T-helper 9 cell (primary cell): ENCODE results near the gene NRN1.

Source experiments
- DNase-seq: peaks from one replicate; pipeline ENCODE4 v3.0.0-alpha.2; 2020

NRN1 gene

DNA sequence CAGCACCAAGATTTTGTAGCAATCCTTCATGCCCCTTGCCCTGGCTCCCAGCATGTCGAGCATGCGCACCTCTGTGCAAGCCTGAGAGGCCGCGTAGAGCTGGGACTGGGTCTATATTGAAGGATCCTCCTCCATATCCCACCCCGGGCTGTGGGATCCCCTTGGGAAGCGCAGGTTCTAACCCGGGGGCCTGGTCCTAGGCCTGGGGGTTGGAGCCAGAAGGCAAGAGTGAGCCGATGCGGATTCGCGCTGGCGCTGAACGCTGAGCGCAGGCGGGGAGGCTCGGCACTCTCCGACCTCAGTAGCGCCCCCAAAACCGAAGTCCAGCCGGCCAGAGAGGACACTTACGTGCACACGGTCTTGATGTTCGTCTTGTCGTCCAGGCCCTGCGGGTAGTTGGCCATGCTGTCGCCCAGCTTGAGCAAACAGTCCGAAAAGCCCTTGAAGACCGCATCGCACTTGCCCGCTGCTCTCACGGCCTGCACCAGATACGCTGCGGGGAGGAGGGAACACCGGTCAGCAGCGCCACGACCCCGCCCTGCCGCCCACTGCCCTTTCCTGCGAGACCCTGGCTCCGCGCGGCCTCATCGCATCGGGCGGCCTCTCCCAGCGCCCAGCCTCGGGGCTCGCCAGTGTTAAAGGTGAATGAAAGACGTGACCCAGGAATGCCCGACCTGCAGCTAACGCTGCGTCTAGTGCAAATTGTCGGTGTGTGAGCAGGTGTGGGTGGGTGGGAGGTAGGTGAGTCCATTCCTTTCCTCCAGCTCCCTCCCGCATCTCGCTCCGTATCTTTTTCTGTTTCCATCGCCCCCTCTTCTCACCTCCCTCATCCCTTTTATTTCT is 4.5 kb downstream of the NRN1 start:
- no peak for DNase-seq

DNA sequence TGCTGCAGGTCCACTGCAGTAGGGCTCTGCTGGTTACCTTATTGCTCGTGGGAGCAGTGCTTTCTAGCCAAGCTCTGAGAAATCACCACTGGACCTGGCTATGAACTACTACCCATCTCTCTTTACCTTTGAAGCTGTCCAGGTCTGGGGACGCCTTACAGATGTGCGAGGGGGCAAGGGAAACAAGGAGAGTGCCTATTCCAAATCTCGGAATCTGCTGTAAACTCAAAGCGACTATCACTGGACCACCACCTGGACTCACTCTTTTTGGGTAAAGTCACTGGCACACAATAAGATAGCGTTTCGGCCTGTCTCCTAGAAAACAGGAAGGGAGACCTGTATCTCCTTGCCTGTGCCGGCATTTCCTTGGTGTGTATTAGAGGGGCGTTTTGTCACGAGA is 5.3 kb downstream of the NRN1 start:
- no peak for DNase-seq

- DNase-seq, result no peak
Measured at GRCh38 chr6:5999688-6000608, 6.8 kb downstream of the NRN1 start.

GRCh38 chr6:5998711-5999687 is 7.7 kb downstream of the NRN1 start:
- no peak for DNase-seq

GRCh38 chr6:5998236-5998635 is 8.5 kb downstream of the NRN1 start:
- DNase-seq, result no peak

DNA sequence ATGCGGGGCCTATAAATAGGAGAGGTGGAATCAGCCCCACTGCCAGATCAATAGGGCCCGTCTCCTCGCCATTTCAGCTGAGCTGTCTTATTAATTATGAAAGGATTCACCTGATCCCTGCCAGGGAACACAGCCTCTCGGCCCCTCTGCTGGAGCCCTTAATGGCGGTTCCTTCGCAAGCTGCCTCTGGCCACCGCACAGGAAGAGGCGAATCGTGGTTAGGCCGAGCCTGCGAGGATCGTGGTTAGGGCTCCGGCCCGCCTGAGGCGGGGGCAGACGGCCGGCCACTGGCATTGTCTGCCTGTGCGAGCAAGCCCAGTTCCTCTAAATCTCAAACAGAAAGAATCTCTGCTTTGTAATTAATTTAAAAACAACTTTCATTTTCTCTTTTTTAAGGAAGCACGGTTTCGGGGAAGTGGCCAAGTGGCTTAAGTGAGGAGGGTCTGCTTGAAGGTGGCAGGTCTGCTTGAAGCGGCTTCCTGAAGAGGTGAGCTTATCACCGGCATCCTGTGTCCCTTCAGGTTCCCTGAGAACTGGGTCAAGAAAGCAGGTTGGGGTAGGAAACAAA is 9.2 kb downstream of the NRN1 start:
- DNase-seq, result no peak

DNA sequence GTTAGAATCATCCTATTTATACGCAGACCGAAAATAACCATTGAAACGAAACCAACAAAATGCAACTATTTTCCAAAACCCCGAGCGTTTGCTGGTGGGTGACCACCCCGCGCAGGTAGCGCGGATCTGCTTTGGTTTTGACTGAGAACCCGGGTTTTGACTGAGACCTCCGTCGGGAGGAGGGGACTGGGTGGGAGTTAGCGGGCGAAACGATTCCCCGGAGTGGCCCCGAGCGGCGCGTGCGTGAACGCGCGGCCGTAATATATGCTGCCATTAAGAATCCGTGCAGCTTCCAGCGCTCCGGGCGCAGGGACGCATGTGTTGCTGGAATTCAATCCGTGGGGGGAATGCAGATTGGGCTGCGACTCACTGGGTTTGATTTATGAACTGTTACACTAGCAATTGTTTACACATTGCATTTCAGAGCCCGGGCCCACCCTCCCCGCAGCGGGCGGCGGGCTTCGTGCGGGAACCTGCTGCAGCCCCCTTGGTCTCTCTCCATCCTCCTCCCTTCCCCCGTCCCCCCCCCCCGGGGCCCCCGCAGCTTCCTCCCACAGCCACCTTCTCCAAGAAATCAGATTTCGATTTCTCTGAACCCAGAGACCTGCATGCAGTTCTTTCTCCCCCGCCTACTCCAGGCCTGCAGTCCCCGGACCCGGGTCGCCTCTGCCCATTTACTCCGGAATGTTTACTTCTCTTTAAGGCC is 9.9 kb downstream of the NRN1 start:
- no peak for DNase-seq

- no peak for DNase-seq
Measured at GRCh38 chr6:5995949-5996713, 10.6 kb downstream of the NRN1 start.

- DNase-seq, result no peak
Measured at GRCh38 chr6:5995658-5995948, 11.1 kb downstream of the NRN1 start.

GRCh38 chr6:5994999-5995657 is 11.6 kb downstream of the NRN1 start:
- DNase-seq, result no peak

- DNase-seq, result no peak
Measured at GRCh38 chr6:5994234-5994998, 12.3 kb downstream of the NRN1 start.

DNA sequence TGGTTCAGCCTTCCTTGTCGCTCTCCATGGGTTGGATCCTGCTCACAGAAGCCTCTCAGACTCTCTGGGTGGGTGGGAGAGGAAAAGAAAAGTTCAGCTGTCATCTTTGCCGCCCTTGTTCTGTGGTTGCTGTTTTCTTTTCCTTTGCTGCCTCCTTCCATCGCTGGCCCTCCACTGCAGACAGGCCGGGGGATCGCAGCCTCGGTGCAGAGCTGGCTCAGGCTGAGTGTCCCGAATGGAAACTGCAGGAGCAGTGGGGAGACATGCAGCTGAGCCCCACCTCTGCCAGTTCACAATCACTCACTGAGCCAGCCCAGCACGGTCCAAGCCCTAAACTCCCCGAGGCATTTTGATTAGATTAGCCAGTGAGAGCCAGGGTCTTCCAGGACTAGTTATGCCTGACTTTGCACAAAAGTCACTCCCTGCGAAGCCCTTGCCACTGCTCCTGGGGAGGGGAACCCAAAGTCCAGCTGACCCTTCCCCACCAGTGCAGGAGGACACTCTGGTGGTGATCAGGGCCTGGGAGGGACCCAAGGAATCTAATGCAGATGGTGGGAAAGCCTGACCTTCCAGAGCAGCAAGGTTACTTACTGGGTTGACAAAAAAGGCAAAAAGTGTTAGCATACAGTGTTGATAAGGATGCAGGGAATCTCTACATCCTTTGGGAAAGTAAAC is 14.0 kb downstream of the NRN1 start:
- no peak for DNase-seq

DNA sequence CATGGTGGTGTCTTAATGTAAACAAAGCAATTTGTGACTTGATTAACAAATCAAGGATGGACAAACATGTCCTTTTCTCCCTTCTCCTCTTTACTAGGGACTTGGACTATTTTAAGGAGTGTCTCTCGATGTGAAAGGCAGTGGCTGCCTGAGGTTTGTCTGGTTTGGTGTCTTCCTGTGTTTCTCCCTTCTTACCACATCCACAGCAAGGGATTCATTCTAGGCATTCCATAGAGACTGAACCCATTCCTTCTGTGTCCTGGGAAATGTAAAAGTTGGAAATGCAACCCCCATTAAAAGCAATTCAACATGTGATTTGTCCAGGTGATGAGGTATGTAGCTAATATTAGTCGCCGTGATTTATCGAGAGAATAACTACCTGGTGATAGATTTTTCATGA is 15.9 kb downstream of the NRN1 start:
- no peak for DNase-seq

DNA sequence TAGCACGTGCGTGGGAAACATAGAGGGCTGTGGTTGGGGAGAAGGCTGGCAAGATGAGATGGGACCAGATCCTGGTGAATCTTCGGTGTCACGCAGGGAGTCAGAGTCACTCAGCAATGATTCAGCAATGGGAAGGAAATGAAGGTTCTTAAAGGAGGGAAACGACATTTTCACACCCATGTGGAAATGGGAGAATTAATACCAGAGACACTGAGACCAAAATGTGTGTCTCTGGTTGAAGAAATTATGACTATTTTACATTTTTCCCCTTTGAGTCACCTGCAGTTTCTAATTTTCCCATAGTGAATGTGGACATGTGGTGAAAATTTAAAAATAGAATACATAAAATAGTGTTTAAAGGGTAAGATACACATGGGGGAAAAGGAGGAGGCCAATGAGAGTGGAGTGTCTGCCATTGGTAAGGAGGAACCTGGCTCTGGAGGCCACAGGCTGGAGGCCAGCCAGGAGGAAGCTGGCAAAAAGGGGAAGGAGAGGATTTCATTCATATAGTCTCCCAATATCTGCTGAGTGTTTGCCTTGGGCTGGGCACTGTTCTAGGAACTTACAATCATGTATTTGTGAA is 17.5 kb downstream of the NRN1 start:
- no peak for DNase-seq

GRCh38 chr6:5986861-5987260 is 19.9 kb downstream of the NRN1 start:
- DNase-seq, result no peak

DNA sequence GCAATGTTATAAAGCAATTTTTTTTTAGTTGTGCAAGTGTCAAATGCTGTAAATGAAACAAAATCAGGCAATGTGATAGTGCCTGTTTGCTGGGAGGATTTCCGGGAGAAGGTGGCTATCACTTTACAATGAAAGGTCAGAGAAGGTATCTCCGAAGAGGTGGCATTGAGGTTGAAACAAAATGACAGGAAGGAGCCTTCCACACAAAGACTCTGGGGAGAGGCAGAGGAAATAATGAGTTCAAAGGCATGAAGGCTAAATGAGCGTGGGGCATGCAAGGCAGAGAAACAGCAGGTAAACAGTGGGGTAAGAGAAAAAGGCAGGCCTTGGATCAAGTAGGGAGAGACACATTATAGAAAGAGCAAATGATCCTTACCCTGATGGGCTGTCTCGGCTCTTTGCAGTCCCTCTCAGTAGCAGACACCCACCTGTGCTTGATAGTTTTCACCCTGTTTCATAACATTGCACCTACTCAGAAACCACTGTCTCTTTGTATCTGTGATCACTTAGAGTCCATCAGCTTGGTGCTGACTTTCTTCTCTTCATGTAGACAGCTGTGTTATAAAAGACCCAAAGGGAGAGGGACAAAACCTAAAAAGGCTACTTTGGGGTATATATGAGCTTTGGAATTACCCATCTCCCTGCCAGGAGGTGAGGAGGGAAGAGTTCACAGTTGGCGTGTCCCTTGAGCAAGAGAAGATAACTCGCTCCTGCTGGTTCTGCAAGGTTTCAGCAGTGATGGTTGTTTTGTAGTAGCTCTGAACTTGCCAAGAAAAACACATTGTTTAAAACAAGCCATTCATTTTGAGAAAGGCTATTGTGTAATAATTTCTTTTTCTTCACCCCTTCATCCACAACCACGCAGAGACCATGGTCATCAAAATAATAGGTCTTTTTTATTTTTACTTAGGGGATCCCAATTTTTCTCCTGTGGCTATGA is 22.3 kb downstream of the NRN1 start:
- DNase-seq, result no peak
